Hypothalamus (tissue), 51 donors: Measurements from ENCODE around the gene GRK5.

Experiments used
- DNase-seq, 51 donors: peaks; one replicate each; lab custom pipeline; 2025; lab: John Stamatoyannopoulos, UW

GRK5 gene

GRCh38 chr10:119352042-119352441 is 144.7 kb downstream of the GRK5 start:
- no peak for DNase-seq

GRCh38 chr10:119352807-119353206 is 145.4 kb downstream of the GRK5 start:
- no peak for DNase-seq

GRCh38 chr10:119353421-119353820 is 146.1 kb downstream of the GRK5 start:
- no peak for DNase-seq

- no peak for DNase-seq
Observed at GRCh38 chr10:119355930-119356329, 148.6 kb downstream of the GRK5 start.

- DNase-seq: no peak
Observed at GRCh38 chr10:119357412-119358151, 150.2 kb downstream of the GRK5 start.

GRCh38 chr10:119358152-119358512 is 150.8 kb downstream of the GRK5 start:
- DNase-seq: no peak

- no peak for DNase-seq
Observed at GRCh38 chr10:119358567-119358966, 151.2 kb downstream of the GRK5 start.

- no peak for DNase-seq
Observed at GRCh38 chr10:119359025-119359424, 151.7 kb downstream of the GRK5 start.

- DNase-seq: no peak
Observed at GRCh38 chr10:119360181-119360921, 153.0 kb downstream of the GRK5 start.

- DNase-seq: no peak
Observed at GRCh38 chr10:119361037-119361436, 153.7 kb downstream of the GRK5 start.

GRCh38 chr10:119362122-119362521 is 154.8 kb downstream of the GRK5 start:
- no peak for DNase-seq

GRCh38 chr10:119364645-119365600 is 157.6 kb downstream of the GRK5 start:
- DNase-seq: peak in 1 of 51 donors; percentile 11

- DNase-seq: no peak
Observed at GRCh38 chr10:119365773-119366599, 158.6 kb downstream of the GRK5 start.

- DNase-seq: no peak
Observed at GRCh38 chr10:119367841-119368549, 160.6 kb downstream of the GRK5 start.

GRCh38 chr10:119368581-119368980 is 161.2 kb downstream of the GRK5 start:
- DNase-seq: no peak

- no peak for DNase-seq
Observed at GRCh38 chr10:119368991-119369869, 161.9 kb downstream of the GRK5 start.

- no peak for DNase-seq
Observed at GRCh38 chr10:119370111-119370741, 162.9 kb downstream of the GRK5 start.
